Tibial nerve (tissue), 4 donors: Measurements from ENCODE around the gene MAN2A1. TPM values are rescaled to one million over a fixed set of nuclear protein-coding genes. Genes with fewer than 3 reads are reported as not detected.

Source experiments
- DNase-seq, 2 donors: peaks; one replicate each; pipeline ENCODE4 v3.0.0-alpha.2; 2019; ENCODE audit warnings: low spot score in 2 of 2
- H3K27ac ChIP-seq, 4 donors: fragments of 200-600 bp; sonication (generic) in 3 of 4; one replicate each; pipeline ENCODE4 v1.5.1; 2017 to 2019; ENCODE audit warnings: mild to moderate bottlenecking in 1 of 4
- H3K27me3 ChIP-seq, 2 donors: fragments of 200-600 bp; sonication (generic) in 1 of 2; one replicate each; pipeline versions ENCODE4 v1.5.1 to v1.6.0; 2017 to 2019
- H3K36me3 ChIP-seq, 3 donors: fragments of 200-600 bp; sonication (generic); one replicate each; pipeline ENCODE4 v1.5.1; 2018 to 2019
- H3K4me1 ChIP-seq, 4 donors: fragments of 200-600 bp; sonication (generic) in 3 of 4; one replicate each; pipeline ENCODE4 v1.5.1; 2017 to 2019
- H3K4me3 ChIP-seq, 4 donors: fragments of 200-600 bp; sonication (generic) in 3 of 4; one replicate each; pipeline ENCODE4 v1.5.1; 2017 to 2019; ENCODE audit warnings: mild to moderate bottlenecking in 1 of 4, moderate library complexity in 1 of 4
- H3K9me3 ChIP-seq, 4 donors: fragments of 200-600 bp; sonication (generic) in 3 of 4; one replicate each; pipeline ENCODE4 v1.5.1; 2017 to 2019
- CTCF ChIP-seq, 5 experiments: fragments of 200-600 bp in 3 of 5; fragments of 450-650 bp in 2 of 5; sonication (generic) in 3 of 5; IDR thresholded peaks; one replicate each; pipeline ENCODE4 v1.5.1; 2016 to 2019; ENCODE audit warnings: antibody characterized with exemption in 5 of 5, mild to moderate bottlenecking in 3 of 5, moderate library complexity in 2 of 5
- EP300 ChIP-seq, 2 donors: sonication (generic); formaldehyde crosslinking; IDR thresholded peaks; one replicate each; pipeline ENCODE4 v1.6.1; 2017; ENCODE audit warnings: antibody characterized with exemption in 2 of 2, mild to moderate bottlenecking in 1 of 2
- POLR2A ChIP-seq, 2 donors: fragments of 450-650 bp; IDR thresholded peaks; one replicate each; pipeline ENCODE4 v1.6.1; 2017; ENCODE audit warnings: antibody characterized with exemption in 2 of 2, mild to moderate bottlenecking in 2 of 2, moderate library complexity in 2 of 2
- WGBS, 2 donors: methylation state at CpG; one replicate each; pipeline ENCODE4 v1.1.5; 2018; 5-methylcytosine and 5-hydroxymethylcytosine counted together
- total RNA-seq, 4 donors: library from RNA; depleted of rRNA; stranded (reverse); fragments of >200 nt; gene quantifications; one replicate each; pipeline ENCODE4 v1.1.0, GENCODE V29; 2016

MAN2A1 gene
- total RNA-seq, 4 donors from 2014 or later, result 50.0 to 66.0 (median 56.7) TPM

GRCh38 chr5:109859537-109859936, 169.8 kb downstream of the MAN2A1 start:
- H3K27ac ChIP-seq, result no peak overlapping the region
- H3K4me1 ChIP-seq, result no peaks in the 10 kb centered on the region
- no peak overlapping the region for H3K4me3 ChIP-seq
- peaks cover 0 to 69% (median 0%) of the 10 kb centered on the region in 3 donors for H3K36me3 ChIP-seq
- TF ChIP-seq EP300 (IDR thresholded peaks at IDR 0.05), result no peak
- no peak for TF ChIP-seq POLR2A (IDR thresholded peaks at IDR 0.05)
- TF ChIP-seq CTCF (IDR thresholded peaks at IDR 0.05), result no peak
- no peaks in the 10 kb centered on the region for H3K9me3 ChIP-seq
- DNase-seq, result no peak
- H3K27me3 ChIP-seq, result no peaks in the 10 kb centered on the region

GRCh38 chr5:109862301-109862700, 172.6 kb downstream of the MAN2A1 start:
- DNase-seq, result no peak
- 84 to 86% methylated on average over 2 of the region's 2 CpGs for WGBS, 2 donors
- Histone ChIP-seq H3K36me3 (peaks cover 0 to 69% (median 0%) of the 10 kb centered on the region in 3 donors), H3K27me3 (no peaks in the 10 kb centered on the region), H3K27ac (no peak overlapping the region), H3K4me1 (no peaks in the 10 kb centered on the region), H3K9me3 (no peaks in the 10 kb centered on the region), H3K4me3 (no peak overlapping the region)
- TF ChIP-seq CTCF (IDR thresholded peaks at IDR 0.05), result no peak
- TF ChIP-seq EP300 (IDR thresholded peaks at IDR 0.05), result no peak
- TF ChIP-seq POLR2A (IDR thresholded peaks at IDR 0.05), result no peak

- no peak overlapping the region for H3K27ac ChIP-seq
- TF ChIP-seq EP300 (IDR thresholded peaks at IDR 0.05) (no peak), CTCF (IDR thresholded peaks at IDR 0.05) (no peak), POLR2A (IDR thresholded peaks at IDR 0.05) (no peak)
- no peaks in the 10 kb centered on the region for H3K9me3 ChIP-seq
- H3K4me3 ChIP-seq, result no peak overlapping the region
- DNase-seq, result no peak
- 66 to 68% methylated on average over 1 of the region's 1 CpG for WGBS, 2 donors
- no peaks in the 10 kb centered on the region for H3K27me3 ChIP-seq
- peaks cover 0 to 64% (median 0%) of the 10 kb centered on the region in 3 donors for H3K36me3 ChIP-seq
- H3K4me1 ChIP-seq, result no peaks in the 10 kb centered on the region
These were observed 174.0 kb downstream of the MAN2A1 start for GRCh38 chr5:109863752-109864151.

- peaks cover 0 to 52% (median 0%) of the 10 kb centered on the region in 3 donors for H3K36me3 ChIP-seq
- no peaks in the 10 kb centered on the region for H3K27me3 ChIP-seq
- no peaks in the 10 kb centered on the region for H3K9me3 ChIP-seq
- TF ChIP-seq POLR2A (IDR thresholded peaks at IDR 0.05) (no peak), CTCF (IDR thresholded peaks at IDR 0.05) (no peak), EP300 (IDR thresholded peaks at IDR 0.05) (no peak)
- WGBS, 2 donors, result 73 to 78% methylated on average over 2 of the region's 2 CpGs
- no peak for DNase-seq
- H3K27ac ChIP-seq, result no peak overlapping the region
- no peaks in the 10 kb centered on the region for H3K4me1 ChIP-seq
- no peak overlapping the region for H3K4me3 ChIP-seq
These were observed 175.9 kb downstream of the MAN2A1 start for GRCh38 chr5:109865637-109866036.

- Histone ChIP-seq H3K4me1 (no peaks in the 10 kb centered on the region), H3K9me3 (no peaks in the 10 kb centered on the region), H3K27me3 (no peaks in the 10 kb centered on the region), H3K4me3 (no peak overlapping the region), H3K27ac (no peak overlapping the region), H3K36me3 (peaks cover 0 to 49% (median 0%) of the 10 kb centered on the region in 3 donors)
- TF ChIP-seq CTCF (IDR thresholded peaks at IDR 0.05) (no peak), POLR2A (IDR thresholded peaks at IDR 0.05) (no peak), EP300 (IDR thresholded peaks at IDR 0.05) (no peak)
- no peak for DNase-seq
- WGBS, 2 donors, result 66 to 75% methylated on average over 2 of the region's 2 CpGs
These were observed 176.3 kb downstream of the MAN2A1 start for GRCh38 chr5:109866051-109866450.
